ENCODE measurements around the gene TRIAP1.

GRCh38 chr12:120425797-120426196 lies 20.4 kb downstream of the TRIAP1 start:
- TF ChIP-seq CTCF (IDR thresholded peaks at IDR 0.05) = no peak
- TF ChIP-seq POLR2A (IDR thresholded peaks at IDR 0.05) = no peak
